Measurements from ENCODE around the gene TCERG1L.
"Not testable (repeated sequence)": the region's sequence is repeated elsewhere in the genome, so short reads cannot be mapped to it uniquely, and the experiment has no call there.

TCERG1L gene

GRCh38 chr10:131248376-131249165, 63.0 kb downstream of the TCERG1L start:
- DNase-seq (ENCODE audit: low spot score): no peak

- DNase-seq (ENCODE audit: low spot score): no peak
Observed at GRCh38 chr10:131247873-131248272, 63.6 kb downstream of the TCERG1L start.

- DNase-seq (ENCODE audit: low spot score): no peak
Observed at GRCh38 chr10:131246775-131247174, 64.7 kb downstream of the TCERG1L start.

- DNase-seq (ENCODE audit: low spot score): no peak
Observed at GRCh38 chr10:131246089-131246488, 65.4 kb downstream of the TCERG1L start.

GRCh38 chr10:131245475-131246059, 66.0 kb downstream of the TCERG1L start:
- DNase-seq (ENCODE audit: low spot score): no peak

- DNase-seq (ENCODE audit: low spot score): no peak
Observed at GRCh38 chr10:131244836-131245235, 66.7 kb downstream of the TCERG1L start.

- DNase-seq (ENCODE audit: low spot score): no peak
Observed at GRCh38 chr10:131243076-131243475, 68.4 kb downstream of the TCERG1L start.

- DNase-seq (ENCODE audit: low spot score): peak; percentile 31
Observed at GRCh38 chr10:131242007-131242406, 69.5 kb downstream of the TCERG1L start.

GRCh38 chr10:131240691-131241090, 70.8 kb downstream of the TCERG1L start:
- no peak for DNase-seq (ENCODE audit: low spot score)

- no peak for DNase-seq (ENCODE audit: low spot score)
Observed at GRCh38 chr10:131239926-131240325, 71.6 kb downstream of the TCERG1L start.

- no peak for DNase-seq (ENCODE audit: low spot score)
Observed at GRCh38 chr10:131239450-131239849, 72.1 kb downstream of the TCERG1L start.

- no peak for DNase-seq (ENCODE audit: low spot score)
Observed at GRCh38 chr10:131238669-131239280, 72.7 kb downstream of the TCERG1L start.

- DNase-seq (ENCODE audit: low spot score): no peak
Observed at GRCh38 chr10:131237991-131238651, 73.4 kb downstream of the TCERG1L start.

- not testable (repeated sequence) for DNase-seq (ENCODE audit: low spot score)
Observed at GRCh38 chr10:131234606-131235005, 76.9 kb downstream of the TCERG1L start.

- DNase-seq (ENCODE audit: low spot score): no peak
Observed at GRCh38 chr10:131233611-131234258, 77.8 kb downstream of the TCERG1L start.

- peak; percentile 80 for DNase-seq (ENCODE audit: low spot score)
Observed at GRCh38 chr10:131231965-131232541, 79.5 kb downstream of the TCERG1L start.

- no peak for DNase-seq (ENCODE audit: low spot score)
Observed at GRCh38 chr10:131231323-131231964, 80.1 kb downstream of the TCERG1L start.

- DNase-seq (ENCODE audit: low spot score): no peak
Observed at GRCh38 chr10:131230641-131231322, 80.7 kb downstream of the TCERG1L start.

- DNase-seq (ENCODE audit: low spot score): no peak
Observed at GRCh38 chr10:131230166-131230565, 81.4 kb downstream of the TCERG1L start.

- DNase-seq (ENCODE audit: low spot score): no peak
Observed at GRCh38 chr10:131227163-131227740, 84.3 kb downstream of the TCERG1L start.

Measured in cerebellar cortex (tissue), 1 donor.